Gastroesophageal sphincter (tissue), 3 donors: ENCODE results near the gene CCDC59.

Source experiments
- CTCF ChIP-seq, 4 experiments: fragments of 200-600 bp in 2 of 4; fragments of 450-650 bp in 2 of 4; sonication (generic) in 1 of 4; IDR thresholded peaks; one replicate each; pipeline ENCODE4 v1.5.1; 2017 to 2019; ENCODE audit warnings: antibody characterized with exemption in 4 of 4, mild to moderate bottlenecking in 2 of 4, moderate library complexity in 2 of 4
- EP300 ChIP-seq: sonication (generic); formaldehyde crosslinking; IDR thresholded peaks from one replicate; pipeline ENCODE4 v1.6.1; 2017; ENCODE audit warnings: antibody characterized with exemption, mild to moderate bottlenecking
- POLR2A ChIP-seq, 2 donors: fragments of 450-650 bp; IDR thresholded peaks; one replicate each; pipeline ENCODE4 v1.6.1; 2017; ENCODE audit warnings: antibody characterized with exemption in 2 of 2, mild to moderate bottlenecking in 2 of 2, moderate library complexity in 1 of 2
- POLR2AphosphoS5 ChIP-seq: sonication (generic); formaldehyde crosslinking; IDR thresholded peaks from one replicate; pipeline ENCODE4 v1.6.1; 2017; ENCODE audit warnings: antibody characterized with exemption

GRCh38 chr12:82357845-82358199 is 365 bp downstream of the CCDC59 start:
- TF ChIP-seq CTCF (IDR thresholded peaks at IDR 0.05) (no peak), POLR2A (IDR thresholded peaks at IDR 0.05) (no peak), EP300 (no peak), POLR2AphosphoS5 (no peak)
